HG03159 (cell line): Measurements from ENCODE around the gene GNAT1.

Experiments used
- ATAC-seq: cut with Tn5 transposase; IDR thresholded peaks from one replicate; pipeline ENCODE4 v1.9.1; 2021; ENCODE audit warnings: mild to moderate bottlenecking, moderate library complexity; ENCODE audit not compliant: unreplicated experiment

Gene GNAT1

GRCh38 chr3:50190936-50191660 lies at the start of gene GNAT1:
Gene GNAT1 (plus strand): TSS chr3:50191610. CDS start chr3:50191726, 116 bp downstream.
- ATAC-seq: no peak

GRCh38 chr3:50146316-50146901 lies 45.0 kb upstream of the GNAT1 start:
- ATAC-seq: no peak

DNA sequence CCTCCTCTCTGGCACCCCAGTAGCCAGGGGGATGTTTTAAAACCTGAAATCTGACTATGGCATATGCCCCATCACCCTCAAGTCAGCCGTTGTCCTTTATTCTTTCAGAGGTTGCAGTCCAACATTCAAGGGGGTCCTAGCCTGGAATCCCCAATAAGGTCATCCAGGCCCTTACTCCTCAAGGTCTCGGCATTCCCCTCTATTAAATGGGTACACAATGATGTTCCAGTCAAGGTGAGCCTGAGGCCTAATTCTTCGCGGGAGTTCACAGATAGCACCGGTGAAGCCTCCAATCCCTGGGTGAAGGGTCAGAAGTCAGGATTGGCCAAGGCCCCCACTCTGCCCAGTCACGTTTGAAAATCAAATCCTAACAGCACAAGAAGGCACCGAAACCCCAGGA lies 44.4 kb upstream of the GNAT1 start:
- no peak for ATAC-seq

GRCh38 chr3:50147447-50147846 lies 44.0 kb upstream of the GNAT1 start:
- ATAC-seq: no peak

DNA sequence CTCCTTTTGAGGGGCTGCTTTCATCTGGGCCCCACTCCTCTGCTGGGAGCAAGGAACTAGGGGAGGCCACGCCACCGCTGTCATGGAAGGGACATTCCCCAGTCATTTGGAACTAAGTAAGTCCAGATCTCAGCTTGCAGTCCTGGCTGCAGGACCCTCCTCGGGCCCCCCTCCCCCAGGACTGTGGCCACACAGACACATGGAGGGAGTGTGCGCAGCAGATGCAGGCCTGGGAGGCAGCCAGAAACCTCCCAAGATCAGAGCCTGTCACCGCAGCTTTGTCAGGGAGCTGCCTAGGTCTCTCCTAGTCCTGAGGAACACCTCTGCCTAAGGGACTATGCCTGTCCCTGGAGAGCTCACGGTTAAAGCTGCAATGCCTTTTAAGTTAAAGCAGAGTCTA lies 43.5 kb upstream of the GNAT1 start:
- ATAC-seq: no peak

GRCh38 chr3:50150404-50150750 lies 41.0 kb upstream of the GNAT1 start:
- ATAC-seq: no peak

DNA sequence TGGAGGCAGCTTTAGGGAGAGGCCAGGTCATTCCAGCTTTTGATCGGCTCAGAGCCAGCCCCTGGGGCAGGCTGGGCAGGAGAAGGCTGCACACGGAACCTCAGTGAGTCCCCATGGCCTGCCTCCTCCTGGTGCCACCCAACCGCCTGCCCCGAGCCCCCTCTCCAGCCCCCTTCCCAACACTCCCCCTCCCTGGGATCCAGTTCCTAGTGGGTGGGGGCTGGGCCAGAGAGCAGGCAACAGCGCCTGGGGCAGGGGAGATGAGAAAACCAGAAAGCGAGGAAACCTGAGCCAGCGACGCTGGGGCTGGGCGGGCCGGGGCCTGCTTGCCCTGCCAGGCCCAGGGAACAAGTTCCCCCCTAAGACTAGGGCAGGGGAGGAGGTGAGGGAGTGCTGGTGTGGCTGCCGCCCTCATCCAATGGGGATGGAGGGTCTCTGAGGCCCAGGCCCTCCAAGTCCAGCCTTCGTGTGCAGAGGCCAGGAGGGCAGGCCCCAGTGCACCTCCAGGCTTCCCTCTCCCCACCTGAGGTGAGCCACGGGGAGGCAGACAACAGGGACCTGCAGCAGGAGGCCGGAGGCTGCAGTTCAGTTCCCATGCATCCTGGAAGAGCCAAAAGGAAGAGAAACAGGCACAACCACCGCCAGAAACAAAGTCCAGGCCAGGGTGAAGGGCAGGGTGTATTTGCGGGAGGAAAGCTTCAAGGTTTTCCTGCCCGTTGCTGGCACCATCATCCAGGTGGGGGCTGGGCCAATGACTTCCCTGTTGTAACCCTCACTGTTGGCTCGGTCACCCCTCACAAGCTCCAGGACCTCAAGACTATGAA lies 40.3 kb upstream of the GNAT1 start:
- no peak for ATAC-seq

GRCh38 chr3:50151728-50152127 lies 39.7 kb upstream of the GNAT1 start:
- ATAC-seq: no peak

GRCh38 chr3:50153782-50154475 lies 37.5 kb upstream of the GNAT1 start:
- ATAC-seq: no peak

GRCh38 chr3:50154476-50154839 lies 37.0 kb upstream of the GNAT1 start:
- peak; percentile 26 for ATAC-seq

DNA sequence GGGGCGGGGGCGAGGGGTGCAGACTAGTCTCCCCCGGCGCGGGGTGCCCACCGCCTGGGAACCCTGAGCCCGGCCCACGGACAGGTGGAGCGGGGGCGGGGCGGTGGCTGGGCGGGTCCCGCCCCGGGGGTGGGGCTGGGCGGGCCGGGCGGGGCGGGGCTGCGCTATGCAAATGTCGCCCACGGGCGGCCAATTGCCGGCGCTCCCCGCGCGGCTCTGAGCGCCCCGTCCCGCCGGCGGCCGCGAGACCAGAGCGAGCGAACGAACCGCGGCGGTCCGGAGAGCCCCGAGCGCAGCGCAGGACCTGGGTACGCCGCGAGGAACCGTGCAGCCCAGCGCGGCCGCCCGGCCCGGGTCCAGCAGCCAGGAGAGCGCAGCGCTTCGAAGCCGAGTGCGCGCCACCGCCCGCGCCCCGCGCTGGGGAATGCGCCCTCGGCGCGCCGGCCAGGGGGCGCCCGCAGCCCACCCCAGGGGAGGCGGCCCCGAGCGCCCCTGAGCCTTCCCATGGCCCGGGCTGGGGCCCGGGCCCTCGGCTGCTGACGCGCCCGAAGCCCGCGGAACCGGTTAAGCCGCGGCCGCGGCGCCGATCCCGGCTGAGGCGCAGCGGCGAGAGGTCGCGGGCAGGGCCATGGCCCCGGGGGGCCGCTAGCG lies 36.4 kb upstream of the GNAT1 start, which contains the start of gene SEMA3F:
Gene SEMA3F, plus strand, starts transcription at position 485 of the 651 bp plus-strand sequence. CDS start 4,299 bp downstream, outside the sequence.
- ATAC-seq: peak; percentile 66

- no peak for ATAC-seq
These were observed 35.9 kb upstream of the GNAT1 start for GRCh38 chr3:50155491-50155878.

GRCh38 chr3:50155891-50156290 lies 35.5 kb upstream of the GNAT1 start:
- ATAC-seq: no peak

DNA sequence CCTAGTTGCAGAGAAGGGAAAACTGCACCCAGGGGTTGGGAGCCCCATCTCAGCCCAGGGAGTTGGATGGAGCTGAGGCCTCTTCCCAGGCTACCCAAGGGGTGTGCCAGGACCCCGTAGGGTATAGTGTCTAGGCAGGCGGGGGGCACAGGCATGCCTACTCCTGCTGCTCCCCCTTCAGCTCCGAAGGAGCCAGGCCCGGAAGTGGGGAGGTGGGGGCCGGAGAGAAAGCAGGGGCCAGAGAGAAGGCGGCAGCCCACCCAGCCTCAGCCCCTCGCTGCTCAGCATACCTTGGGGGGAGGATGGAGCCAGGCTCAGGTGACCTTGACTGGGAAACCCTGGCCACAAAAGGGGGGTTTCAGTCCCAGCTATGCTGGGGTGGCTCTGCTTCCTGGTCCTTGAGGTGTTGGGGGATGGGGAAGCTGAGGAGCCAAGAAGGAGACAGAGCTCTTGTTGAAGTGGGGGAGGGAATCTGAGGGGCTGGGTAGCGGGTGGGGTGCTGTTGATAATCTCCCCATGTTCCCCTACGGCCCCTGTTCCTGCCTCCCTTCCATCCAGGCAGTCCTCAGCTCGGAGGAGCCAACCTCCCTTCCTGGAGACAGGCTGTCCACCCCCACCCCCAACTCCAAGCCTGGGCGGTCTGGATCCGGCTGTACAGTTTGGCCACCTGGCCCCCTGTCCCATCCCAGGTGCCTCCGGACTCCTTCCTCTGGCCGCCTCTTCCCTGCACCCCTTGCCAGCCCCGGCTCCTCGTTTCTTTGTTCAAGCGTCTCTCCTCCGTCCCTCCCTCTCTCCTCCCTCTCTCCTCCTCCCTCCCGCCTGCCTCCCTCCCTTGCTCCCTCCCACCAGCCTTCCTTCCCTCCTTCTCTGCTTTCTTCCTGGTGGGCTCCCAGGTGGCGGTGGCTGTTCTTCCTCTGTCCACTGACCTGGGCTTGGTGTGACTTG lies 34.6 kb upstream of the GNAT1 start:
- no peak for ATAC-seq

- ATAC-seq: no peak
These were observed 33.4 kb upstream of the GNAT1 start for GRCh38 chr3:50157827-50158529.

DNA sequence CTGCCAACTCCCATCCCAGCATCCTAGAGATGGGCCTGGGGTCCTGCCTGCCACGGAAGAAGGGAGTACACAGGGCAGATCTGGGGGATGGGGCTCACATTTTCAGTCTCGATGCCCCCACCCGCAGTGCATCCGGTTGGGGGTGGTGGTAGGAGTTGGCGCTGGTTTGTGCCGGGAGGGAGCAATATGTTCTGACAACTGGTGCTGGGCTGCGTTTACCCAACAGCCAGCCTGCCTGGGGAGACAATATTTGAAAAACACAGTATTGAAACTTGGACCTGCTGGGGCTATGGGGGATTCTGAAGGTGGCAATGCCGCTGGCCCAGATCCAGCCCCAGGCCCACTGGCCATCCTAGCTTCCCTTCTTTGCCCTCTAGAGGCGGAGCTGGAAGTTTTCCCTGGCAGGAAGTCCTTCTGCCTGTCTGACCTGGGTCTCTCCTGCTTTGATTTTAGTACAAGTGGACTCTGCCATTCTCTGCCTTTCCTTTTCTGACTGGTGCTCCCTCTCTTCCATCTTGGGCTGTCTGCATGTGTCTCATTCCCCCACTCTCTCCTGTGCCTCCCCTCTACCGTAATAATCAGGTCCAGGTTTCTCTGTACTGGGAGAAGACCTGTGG lies 32.8 kb upstream of the GNAT1 start:
- no peak for ATAC-seq

- no peak for ATAC-seq
These were observed 30.8 kb upstream of the GNAT1 start for GRCh38 chr3:50160561-50160983.

DNA sequence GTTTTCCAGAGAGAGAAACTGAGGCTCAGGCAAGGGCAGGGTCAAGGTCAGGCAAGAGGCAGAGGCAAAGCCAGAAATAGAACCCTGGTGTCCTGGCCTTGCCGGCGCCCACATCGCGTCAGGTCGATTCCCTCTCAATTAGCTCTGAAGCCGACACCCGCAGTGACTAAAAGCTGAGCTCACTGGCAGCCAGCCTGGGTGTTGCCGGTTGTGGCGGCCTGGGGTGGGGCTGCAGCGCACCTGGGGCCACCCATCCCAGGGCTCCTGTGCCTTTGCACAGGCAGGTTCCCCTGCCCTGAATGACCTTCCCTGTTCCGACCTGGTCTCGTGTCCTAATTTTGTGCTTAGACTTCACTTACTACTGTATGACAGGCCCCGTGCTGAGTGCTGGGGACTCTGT lies 30.1 kb upstream of the GNAT1 start:
- no peak for ATAC-seq
